COLO668 (cell line): ENCODE results near the gene YY1.
A peak's percentile ranks its signal among the peaks of the same experiment; 100 is the strongest.
"Not testable (repeated sequence)": the region's sequence is repeated elsewhere in the genome, so short reads cannot be mapped to it uniquely, and the experiment has no call there.

Experiments
- DNase-seq: peaks from one replicate; lab custom pipeline; 2025; ENCODE audit not compliant: unreplicated experiment; lab: John Stamatoyannopoulos, UW

Gene YY1

DNA sequence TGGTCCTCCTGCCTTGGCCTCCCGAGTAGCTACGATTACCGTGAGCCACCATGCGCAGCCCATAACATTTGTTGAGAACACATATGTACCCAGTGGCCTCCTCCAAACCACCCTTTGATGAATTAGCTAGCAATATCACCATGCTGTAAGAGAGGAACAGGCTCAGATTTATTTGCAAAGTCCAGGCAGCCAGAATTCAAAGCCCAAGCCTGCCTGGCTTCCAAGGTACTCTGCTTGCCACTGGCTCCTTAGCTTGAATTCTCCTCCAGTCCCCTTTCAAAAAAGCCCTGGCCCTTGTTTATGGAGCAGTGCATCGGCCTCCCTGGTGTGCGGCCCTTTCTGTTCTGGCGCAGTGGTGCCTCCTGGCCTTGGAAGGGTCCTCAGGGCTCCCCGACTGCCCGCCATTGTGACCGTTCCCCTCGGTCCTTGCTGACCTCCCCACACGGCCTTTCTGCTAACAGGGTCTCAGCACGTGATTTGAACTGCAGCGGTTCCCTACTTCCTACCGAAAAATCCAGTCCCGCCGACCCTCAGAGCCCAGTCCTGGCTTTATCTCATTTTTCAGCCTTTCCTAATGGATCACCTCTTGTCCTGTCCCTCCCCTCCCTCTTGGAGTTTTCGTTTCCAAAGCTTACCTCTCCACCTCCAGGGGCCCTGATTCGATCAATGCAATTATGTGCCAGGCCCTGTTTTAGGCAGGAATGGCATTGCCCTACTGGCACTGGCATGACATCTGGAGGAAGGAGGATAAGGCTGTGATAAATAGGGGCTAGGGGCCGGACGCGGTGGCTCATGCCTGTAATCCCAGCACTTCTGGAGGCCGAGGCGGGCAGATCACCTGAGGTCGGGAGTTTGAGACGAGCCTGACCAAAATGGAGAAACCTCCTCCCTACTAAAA is 45.3 kb downstream of the YY1 start:
- DNase-seq, result no peak

DNA sequence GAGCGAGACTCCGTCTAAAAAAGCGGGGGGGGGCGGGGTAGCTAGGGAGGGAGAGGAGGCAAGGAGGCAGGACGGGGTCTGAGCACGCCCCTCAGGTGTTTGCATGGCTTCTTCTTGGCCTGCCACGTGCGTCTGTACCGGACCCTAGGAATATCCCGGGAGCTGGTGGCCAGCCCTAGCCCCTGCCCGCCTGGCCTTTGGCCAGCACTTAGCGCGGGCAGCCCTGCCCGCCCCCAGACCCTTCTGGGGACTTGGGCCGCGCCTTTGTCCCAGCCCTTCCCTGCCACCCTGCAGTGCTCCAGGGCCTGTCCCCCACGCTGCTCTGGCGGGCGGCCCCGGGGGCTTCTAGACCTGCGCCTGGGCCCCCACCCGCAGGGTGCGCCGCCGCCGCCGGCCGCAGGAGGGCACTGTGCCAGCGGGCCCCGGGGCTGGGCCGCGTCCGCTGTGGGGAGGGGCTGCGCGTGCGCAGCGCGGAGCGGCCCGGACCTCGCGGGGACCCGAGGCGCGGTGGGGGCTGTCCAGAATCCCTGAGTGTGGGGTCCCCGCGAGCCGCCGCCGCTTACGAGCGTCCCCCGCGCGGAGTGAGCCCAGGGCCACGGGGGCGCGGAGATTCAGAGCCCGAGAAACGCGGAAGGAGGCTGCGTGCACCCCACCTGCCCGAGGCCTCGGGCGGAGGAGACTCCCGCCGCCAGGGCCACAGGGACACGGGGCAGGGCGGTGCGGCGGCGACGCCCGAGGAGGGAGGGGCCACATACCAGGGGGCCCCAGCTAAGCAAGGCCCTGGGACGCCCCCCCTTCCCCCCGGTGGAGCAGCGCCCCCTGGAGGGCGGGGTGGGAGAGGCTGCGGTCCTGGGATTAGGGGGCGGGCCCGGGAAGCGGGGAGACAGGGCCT is 46.3 kb downstream of the YY1 start:
- peak; percentile 82 for DNase-seq

DNA sequence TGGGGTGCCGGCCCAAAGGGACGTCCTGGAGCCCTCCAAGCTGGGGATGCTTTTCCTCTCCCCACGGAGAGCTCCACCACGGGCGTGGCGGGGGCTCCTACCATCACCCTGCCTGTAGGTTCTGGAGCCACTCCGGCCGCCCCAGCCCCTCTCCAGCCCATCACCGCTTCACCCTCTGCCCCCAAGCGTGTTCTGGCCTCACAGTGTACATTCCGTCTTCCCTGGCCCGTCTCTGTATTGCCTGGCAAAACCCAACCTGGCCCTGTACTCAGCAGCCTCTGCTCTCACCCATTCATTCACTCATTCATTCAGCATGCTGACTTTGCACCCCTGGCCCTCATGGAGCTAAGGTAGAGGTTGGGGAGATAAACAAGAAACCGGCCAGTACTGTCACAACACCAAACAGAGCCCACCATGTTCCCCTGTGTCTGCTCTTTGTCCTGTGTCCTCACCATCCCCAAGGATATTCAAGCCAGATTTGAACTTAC is 47.0 kb downstream of the YY1 start:
- no peak for DNase-seq

DNA sequence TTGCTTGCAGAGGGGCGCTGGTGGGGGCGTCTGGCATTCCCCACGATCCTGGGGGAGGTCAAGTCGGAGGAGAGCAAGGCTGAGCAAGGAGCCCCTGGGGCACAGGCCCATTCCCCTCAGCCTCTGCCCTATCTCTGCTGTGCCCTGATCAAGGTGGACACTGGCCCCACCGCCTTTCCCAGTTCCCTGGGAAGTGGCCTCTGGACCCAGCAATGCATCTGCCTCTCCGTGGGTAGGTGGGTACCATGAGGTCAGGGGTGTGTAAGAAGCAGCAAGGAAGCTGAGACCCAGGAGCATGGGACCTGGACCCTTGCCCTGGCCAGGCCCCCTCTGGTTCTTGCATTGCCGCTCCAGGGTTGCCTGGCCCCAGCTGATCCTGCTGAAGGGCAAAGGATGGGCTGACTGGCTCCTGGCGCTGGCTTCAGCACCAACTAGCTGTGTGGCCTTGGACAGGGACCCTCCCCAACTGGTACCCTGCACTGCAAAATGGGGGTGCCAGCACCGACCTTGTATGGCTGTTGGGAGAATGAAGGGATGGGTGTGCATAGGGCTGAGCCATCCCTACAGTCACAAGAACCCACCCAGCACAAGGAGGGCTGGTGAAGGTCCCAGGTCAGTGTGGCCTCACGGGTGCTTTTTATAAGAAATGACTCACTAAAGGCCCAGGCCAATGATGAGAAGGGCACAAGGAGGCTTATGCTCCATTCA is 47.7 kb downstream of the YY1 start:
- no peak for DNase-seq

DNA sequence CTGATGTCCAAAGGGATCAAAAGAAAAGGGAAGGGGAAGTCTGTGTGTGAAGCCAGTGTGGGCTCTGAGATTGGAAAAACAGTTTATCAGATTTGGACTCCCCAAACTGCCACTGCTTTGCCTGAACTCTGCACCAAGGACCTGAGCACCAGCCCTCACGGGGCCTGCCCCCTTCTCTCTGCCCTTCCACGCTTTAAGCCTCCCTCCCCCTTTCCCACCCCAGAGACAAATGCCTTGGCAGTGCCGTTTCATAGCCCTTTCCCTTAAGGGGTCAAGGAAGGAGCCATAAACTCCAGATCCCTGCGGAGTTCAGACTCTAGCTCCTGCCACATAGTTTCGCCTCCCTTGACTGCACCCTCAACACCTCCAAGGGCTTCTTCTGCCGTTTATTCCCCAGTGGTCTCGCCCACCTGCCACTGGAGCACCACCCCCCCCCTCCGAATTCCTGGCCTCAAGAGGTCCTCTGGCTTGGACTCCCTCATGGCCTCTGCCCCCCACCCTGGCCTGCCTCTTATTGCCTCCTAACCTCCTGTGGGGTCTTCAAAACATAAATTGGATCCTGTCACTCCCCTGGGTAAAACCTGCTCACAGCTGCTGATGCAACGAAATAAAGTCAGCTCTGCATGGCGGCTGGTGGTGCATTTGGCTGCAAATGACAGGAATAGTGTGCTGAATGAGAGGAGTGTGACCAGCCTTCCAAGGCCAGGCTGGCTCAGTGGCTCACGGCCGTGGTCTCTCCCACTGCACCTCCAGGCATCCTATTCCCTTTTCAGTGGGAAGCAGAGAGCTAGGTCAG is 48.5 kb downstream of the YY1 start:
- DNase-seq, result no peak

DNA sequence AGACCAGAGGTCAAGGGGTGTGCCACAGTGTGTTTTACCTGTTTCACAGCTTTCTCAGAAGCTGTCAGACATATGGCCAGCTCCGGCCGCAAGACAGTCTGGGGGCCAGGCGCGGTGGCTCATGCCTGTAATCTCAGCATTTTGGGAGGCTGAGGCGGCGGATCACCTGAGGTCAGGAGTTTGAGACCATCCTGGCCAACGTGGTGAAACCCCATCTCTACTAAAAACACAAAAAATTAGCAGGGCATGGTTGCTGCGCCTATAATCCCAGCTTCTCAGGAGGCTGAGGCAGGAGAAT is 49.0 kb downstream of the YY1 start:
- DNase-seq, result not testable (repeated sequence)

DNA sequence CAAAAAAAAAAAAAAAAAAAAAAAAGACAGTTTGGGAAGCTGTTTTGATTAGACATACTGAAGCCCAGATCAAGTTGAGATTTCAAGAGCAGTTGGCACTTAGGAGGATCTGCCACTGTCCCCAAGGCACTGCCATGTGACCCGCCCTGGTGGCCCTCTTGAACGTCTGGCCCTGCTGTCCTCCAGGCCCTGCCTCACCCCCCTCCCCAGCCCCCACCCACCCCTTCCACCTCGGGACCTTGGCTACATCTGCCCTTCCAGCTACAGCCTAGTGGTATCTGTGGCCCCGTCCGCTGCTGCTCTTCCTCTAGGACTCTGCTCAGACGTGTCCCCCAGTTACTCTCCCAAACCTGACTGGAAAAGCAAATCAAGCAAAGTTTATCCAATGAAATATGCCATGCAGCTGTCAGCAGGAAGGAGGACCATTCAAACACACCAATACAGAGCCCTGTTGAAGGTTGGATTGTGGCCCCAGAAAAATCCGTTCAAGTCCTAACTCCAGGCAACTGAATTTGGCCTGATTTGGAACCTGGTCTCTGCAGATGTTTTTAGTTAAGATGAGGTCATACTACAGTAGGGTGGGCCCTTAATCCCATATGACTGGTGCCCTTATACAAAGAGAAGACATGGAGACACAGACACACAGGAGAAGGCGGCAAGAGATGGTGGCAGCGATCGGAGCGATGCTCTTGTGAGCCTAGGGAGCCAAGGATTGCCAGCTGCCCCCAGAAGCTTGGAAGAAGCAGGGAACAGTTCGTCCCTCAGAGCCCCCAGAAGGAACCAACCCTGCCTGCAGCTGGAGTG is 49.6 kb downstream of the YY1 start:
- DNase-seq, result no peak

DNA sequence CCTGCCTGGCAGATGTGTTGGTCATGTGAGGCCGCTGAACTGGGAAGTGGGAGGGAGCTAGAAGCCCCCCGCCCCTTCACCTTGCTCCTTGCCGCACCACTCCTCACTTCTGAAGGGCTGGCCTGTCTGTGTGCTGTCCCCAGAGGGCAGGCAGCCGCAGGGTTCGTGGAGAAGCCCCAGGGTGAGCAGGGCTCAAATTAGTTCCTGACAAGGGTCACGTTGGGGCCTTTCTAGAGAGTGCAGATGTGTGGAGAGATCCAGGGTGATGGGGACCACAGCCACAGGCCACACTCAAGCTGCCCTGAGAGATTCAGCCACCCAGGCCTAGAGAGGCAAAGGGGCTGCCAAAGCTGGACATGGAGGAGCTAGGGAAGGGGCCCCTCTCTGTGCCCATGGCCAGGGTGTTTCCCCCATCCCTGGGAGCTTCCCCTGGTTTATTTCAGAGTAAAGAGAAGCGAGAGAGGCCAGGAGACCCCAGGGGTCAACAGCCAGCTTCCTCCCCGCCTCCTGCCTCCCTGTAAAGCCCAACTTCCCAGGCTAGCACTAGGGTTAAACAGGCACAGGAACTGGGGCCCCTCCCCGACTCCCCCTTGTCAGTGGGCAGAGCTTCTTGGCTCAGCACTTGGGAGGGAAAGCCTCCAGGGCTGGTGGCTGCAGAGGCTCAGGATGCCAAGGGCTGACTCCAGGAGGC is 51.1 kb downstream of the YY1 start:
- no peak for DNase-seq

DNA sequence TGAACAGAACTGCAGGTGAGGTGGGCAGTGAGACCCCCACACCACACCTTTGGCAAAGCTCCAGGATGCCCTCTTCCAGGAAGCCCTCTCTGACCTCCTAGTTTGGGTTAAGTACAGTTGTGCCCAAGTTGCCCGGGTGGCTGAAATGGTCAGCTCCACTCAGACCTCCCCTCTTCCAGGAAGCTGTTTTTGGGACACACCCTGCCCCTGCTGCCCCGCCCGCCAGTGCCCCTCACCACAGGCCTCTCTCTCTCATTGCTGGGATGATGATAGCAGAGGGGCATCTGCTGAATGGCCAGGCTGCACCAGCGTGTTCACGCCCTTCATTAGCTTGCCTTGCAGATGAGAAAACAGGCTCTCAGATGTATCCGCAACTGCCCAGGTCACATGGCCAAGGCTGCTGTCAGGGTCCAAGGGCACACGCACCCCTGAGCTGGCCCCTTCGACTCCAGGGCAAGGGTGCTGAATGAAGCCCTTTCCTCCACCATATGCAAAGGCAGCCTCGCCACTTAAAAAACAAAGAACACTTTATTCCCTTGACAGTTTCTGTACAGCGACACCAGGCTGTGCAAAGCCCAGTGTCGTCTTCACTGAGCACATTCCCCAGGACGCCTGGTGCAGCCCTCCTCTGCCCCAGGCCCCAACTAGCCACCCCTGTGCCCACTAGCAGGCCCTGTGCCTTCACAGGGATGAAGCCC is 51.8 kb downstream of the YY1 start:
- no peak for DNase-seq

DNA sequence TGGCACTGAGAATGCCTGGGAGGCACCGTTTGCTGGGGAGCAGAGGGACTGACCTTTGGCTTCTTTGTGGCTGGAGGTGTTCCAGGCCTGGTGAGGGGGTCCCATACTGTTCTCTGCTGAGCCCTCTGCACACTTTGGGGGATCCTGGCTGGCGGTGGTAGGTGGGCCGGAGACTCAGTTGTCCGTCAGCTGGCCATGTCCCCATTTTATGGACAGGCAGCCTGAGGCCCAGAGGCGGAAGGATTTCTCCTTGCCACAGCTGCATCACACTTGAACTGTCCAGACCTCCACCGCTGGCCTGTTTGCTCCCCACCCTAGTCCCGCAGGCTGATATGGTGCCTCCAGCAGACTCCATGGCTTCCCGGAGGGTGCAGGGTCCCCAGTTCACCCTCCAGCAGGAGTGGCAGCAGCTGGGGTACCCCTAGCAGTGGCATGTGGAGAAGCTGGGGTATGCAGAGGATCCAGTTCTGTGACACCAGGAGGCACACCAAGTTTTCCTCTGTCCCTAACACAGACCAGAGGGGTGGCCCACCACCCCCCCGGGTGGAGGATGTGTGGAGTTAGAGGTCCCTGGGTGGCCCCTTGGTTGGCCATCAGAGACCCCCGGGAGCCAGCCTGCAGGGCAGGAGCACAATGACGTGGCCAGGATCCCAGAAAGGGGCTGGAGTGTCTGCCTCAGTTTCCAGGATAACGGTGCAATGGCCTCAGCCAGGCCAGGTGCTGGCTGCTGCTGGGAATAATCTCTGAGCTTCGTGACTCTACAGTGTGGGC is 52.5 kb downstream of the YY1 start:
- no peak for DNase-seq

DNA sequence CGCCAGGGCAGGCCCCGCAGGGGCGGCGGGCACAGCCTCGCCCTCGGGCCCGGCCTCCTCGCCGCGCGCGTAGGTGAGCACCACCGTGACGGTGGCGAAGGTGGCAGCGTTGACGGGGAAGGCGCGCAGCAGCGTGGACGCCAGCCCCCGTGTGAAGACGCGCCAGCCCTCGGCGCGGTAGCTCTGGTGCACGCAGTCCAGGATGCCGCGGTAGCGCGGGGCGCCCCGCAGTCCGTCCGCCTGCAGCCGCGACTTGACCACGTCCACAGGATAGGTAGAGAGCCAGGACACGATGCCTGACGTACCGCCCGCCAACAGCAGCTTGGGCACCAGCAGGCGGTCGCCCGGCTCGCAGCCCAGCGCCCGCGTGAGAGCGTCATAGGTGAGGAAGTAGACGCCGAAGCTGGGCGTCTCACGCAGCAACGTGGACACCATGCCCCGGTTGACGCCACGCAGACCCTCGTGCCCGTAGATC is 53.4 kb downstream of the YY1 start:
- no peak for DNase-seq

DNA sequence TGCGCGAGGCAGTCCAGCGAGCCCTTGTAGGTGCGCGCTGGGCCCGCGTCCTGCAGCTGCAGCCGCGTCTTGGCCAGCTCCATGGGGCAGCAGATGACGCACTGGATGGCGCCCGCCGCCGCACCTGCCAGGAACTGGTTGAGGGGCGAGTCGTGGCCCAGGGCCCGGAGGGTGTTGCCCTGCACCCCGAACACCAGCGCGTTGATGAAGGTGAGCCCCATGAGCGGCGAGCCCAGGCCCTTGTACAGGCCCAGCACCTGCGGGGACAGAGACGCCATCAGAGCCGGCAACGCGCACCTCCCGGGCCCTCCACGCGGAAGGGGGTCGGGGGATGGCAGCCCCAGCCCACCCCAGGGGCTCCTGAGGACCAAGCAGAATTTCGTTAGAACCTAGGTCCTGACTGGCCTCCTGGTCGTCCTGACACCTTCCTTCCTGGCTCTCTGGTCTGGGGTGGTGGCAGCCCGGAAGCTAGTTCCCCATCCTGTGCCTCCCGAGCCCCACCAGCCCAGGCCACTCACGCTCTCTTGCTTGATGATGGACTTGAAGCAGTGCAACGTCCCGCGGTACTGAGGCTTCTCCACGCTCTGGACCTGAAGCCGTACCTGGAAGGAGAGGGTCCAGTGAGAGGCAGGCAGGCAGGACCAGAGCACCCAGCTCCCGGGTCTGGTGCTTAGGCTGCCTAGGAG is 54.0 kb downstream of the YY1 start:
- DNase-seq, result no peak

DNA sequence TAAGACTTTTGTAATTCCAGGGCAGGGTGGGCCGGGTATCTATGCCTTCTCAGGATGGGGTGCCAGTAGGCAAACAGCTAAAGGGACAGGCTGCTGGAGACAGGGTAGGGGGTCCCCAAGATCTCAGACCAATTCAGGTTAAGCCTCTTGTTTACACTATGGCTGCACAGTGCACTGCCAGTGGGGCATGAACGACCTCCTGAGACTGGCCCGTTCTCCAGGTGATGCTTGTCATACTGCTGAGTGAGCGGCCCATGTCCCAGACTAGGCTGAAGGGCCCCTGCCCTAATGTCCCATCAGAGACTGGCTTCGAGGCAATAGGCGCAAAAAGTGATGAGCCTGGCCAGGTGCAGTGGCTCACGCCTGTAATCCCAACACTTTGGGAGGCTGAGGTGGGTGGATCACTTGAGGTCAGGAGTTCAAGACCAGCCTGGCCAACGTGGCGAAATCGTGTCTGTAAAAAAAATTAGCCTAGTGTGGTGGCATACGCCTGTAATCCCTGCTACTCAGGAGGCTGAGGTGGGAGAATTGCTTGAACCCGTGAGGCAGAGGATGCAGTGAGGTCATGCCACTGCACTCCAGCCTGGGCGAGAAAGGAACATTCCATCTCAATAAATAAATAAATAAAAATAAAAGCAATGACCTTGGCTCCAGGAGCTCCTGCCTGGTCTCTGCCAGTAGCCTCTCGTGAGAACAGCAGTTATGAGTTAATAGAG is 54.7 kb downstream of the YY1 start:
- no peak for DNase-seq

DNA sequence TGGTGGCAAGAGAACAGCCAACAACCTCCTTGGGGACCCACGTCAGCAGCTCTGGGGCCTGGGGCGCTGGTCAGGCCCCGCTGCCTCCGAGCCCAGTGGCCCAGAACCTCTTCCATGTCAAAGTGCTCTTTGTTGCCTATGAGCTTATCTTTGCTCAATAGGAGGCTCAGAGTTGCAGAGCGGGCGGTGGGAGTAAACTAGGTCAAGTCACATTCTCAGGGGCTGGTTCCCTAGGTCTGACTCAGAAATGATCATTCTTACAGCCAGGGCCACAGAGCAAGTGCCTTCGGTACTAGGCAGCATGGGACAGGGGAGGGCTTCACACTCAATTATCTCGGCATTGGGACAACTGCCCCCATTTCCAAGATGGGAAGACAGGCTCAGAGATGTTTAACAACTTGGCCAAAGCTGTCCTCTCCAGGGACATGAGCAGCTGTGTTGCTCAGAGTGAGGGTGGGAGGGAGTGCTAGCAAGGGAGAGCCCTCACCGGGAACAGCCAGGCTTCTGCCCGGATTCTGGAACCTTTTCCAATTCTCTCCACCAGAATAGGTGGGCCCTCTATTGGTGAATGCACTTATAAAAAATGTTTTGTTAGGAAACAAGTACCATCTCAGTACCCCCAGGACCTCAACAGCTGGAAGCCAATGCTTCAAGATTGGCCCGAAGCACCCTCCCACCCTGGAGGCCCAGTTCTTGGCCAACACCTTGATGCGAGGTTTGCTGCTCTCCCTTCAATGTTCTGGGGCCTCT is 55.4 kb downstream of the YY1 start:
- DNase-seq, result no peak

DNA sequence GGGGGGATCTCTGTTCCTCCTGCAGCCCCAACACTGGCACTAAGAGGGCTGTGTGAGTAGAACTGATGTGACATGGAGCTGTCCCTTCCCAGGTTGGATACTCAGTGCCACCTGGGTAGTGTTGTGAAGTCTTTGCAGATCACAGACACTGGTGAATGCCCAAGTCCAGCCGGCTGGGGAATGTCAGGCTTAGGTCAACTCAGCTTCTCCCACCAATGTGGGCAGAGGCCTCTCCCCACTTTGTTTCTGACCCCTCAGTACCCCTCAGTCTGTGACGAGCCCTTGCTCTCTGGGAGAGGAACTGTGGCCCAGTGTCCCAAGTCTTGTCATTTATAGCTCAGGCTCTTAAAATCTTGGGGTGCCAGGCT is 56.0 kb downstream of the YY1 start:
- no peak for DNase-seq
